Neural cell (in vitro differentiated cells): ENCODE measurements around the gene EVI2A. TPM values are rescaled to one million over a fixed set of nuclear protein-coding genes. Genes with fewer than 3 reads are reported as not detected.

ENCODE experiments used
- H2AFZ ChIP-seq: fragments of 200-600, 300-800 bp; sonication (generic), shearing (Covaris generic); 2 replicates; pipeline ENCODE4 v1.6.0; 2014; ENCODE audit warnings: low read depth, mild to moderate bottlenecking, antibody characterized with exemption, low read length, moderate library complexity
- H3F3A ChIP-seq: fragments of 200-600 bp; shearing (Covaris generic); 2 replicates; pipeline ENCODE4 v1.6.1; 2016; ENCODE audit warnings: mild to moderate bottlenecking, moderate library complexity, mixed read lengths, antibody characterized with exemption, low read length; ENCODE audit not compliant: insufficient read depth, poor library complexity, severe bottlenecking
- H3K27ac ChIP-seq: fragments of 200-600, 300-800 bp; sonication (generic), shearing (Covaris generic); 2 replicates; pipeline ENCODE4 v1.5.1; 2014; ENCODE audit warnings: mild to moderate bottlenecking, low read length, moderate library complexity
- H3K27me3 ChIP-seq: fragments of 300-800, 200-600 bp; sonication (generic), shearing (Covaris generic); 2 replicates; pipeline ENCODE4 v1.6.0; 2014; ENCODE audit warnings: mild to moderate bottlenecking, low read depth, low read length, moderate library complexity; ENCODE audit not compliant: insufficient read depth
- H3K36me3 ChIP-seq: fragments of 300-800, 200-600 bp; sonication (generic), shearing (Covaris generic); 2 replicates; pipeline ENCODE4 v1.5.1; 2014; ENCODE audit warnings: mild to moderate bottlenecking, antibody characterized with exemption, low read length, moderate library complexity; ENCODE audit not compliant: insufficient read depth
- H3K4me2 ChIP-seq: fragments of 300-800, 200-600 bp; sonication (generic), shearing (Covaris generic); 2 replicates; pipeline ENCODE4 v1.6.0; 2014; ENCODE audit warnings: mild to moderate bottlenecking, low read length
- H3K4me3 ChIP-seq: fragments of 300-800, 200-600 bp; sonication (generic), shearing (Covaris generic); 2 replicates; pipeline ENCODE4 v1.5.1; 2014; ENCODE audit warnings: mild to moderate bottlenecking, low read length, moderate library complexity
- H3K79me2 ChIP-seq: fragments of 200-600 bp; shearing (Covaris generic); replicated peaks from 2 replicates; pipeline ENCODE4 v1.6.0; 2014; ENCODE audit warnings: mild to moderate bottlenecking, low read length, moderate library complexity; ENCODE audit not compliant: insufficient read depth
- H3K9ac ChIP-seq: fragments of 300-800, 200-600 bp; sonication (generic), shearing (Covaris generic); 2 replicates; pipeline ENCODE4 v1.6.1; 2016; ENCODE audit warnings: mild to moderate bottlenecking, low read length, mixed read lengths
- H3K9me2 ChIP-seq: fragments of 200-600 bp; shearing (Covaris generic); 2 replicates; pipeline ENCODE4 v1.6.1; 2016; ENCODE audit warnings: mild to moderate bottlenecking, low read length, mixed read lengths; ENCODE audit not compliant: insufficient read depth
- H3K9me3 ChIP-seq: fragments of 200-600, 300-800 bp; sonication (generic), shearing (Covaris generic); 2 replicates; pipeline ENCODE4 v1.6.1; 2016; ENCODE audit warnings: mild to moderate bottlenecking, mixed run types, low read length, moderate library complexity, mixed read lengths
- H4K20me1 ChIP-seq: fragments of 200-600 bp; shearing (Covaris generic); 2 replicates; pipeline ENCODE4 v1.6.1; 2016; ENCODE audit warnings: mild to moderate bottlenecking, mixed run types; ENCODE audit not compliant: insufficient read depth
- EP300 ChIP-seq: fragments of 450-650 bp; conservative IDR thresholded peaks from 2 replicates; pipeline ENCODE4 v1.6.1; 2014; ENCODE audit warnings: antibody characterized with exemption, mild to moderate bottlenecking, moderate library complexity; ENCODE audit not compliant: poor library complexity, severe bottlenecking
- EZH2 ChIP-seq: fragments of 200-600, 300-800 bp; shearing (Covaris generic), sonication (generic); IDR thresholded peaks from 2 replicates; pipeline ENCODE4 v1.6.1; 2014; ENCODE audit warnings: antibody characterized with exemption, low read length, borderline replicate concordance, mild to moderate bottlenecking; ENCODE audit not compliant: insufficient read depth, poor library complexity, severe bottlenecking
- MXI1 ChIP-seq: fragments of 450-650 bp; conservative IDR thresholded peaks from 2 replicates; pipeline ENCODE4 v1.6.1; 2014; ENCODE audit warnings: antibody characterized with exemption, mild to moderate bottlenecking; ENCODE audit not compliant: poor library complexity, severe bottlenecking
- POLR2AphosphoS5 ChIP-seq: IDR thresholded peaks from 2 replicates; pipeline ENCODE4 v1.6.1; 2012
- RAD21 ChIP-seq: fragments of 450-650 bp; conservative IDR thresholded peaks from 2 replicates; pipeline ENCODE4 v1.6.1; 2014; ENCODE audit warnings: antibody characterized with exemption, mild to moderate bottlenecking, moderate library complexity
- SMC3 ChIP-seq: fragments of 450-650 bp; conservative IDR thresholded peaks from 2 replicates; pipeline ENCODE4 v1.6.1; 2014; ENCODE audit warnings: antibody characterized with exemption, mild to moderate bottlenecking, moderate library complexity; ENCODE audit not compliant: poor library complexity
- TAF1 ChIP-seq: IDR thresholded peaks from 2 replicates; pipeline ENCODE4 v1.6.1; 2012; ENCODE audit warnings: low read depth
- polyA plus RNA-seq: library from polyadenylated mRNA; depleted of rRNA; stranded (reverse); fragments of >200 nt; gene quantifications from 2 replicates; pipeline ENCODE4 v1.2.3, GENCODE V29; 2014
- TF ChIP-seq, protein P1 (sequence below): IDR thresholded peaks from 2 replicates; pipeline ENCODE4 v1.6.1; 2012; ENCODE audit warnings: borderline replicate concordance
- TF ChIP-seq, protein P2 (sequence below): fragments of 450-650 bp; IDR thresholded peaks from 2 replicates; pipeline ENCODE4 v1.5.1; 2014; ENCODE audit warnings: antibody characterized with exemption, mild to moderate bottlenecking, moderate library complexity; ENCODE audit not compliant: poor library complexity, severe bottlenecking

The EVI2A gene
- polyA plus RNA-seq, 1 donor from 2014 or later = not detected

DNA sequence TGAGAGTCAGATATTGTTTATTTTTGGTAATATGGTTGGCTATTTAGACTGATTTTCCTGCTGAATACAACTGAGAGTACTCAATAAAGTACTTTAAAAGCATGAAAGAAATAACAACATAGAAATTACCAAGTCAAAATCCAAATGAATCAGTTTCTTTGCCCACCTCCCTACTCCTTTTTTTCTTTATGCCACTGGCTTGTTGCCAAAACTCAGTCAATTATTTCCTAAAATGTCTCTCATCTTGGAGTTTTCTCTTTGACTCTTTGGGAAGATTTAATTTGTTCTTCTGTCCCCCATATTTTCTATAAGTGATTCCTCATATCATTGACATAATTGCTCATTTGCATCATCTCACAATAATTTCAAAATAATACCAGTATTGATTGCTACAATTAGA, 21.8 kb downstream of the EVI2A start:
- H3K27ac ChIP-seq = no peak overlapping the region
- no peak overlapping the region for H3K9ac ChIP-seq

DNA sequence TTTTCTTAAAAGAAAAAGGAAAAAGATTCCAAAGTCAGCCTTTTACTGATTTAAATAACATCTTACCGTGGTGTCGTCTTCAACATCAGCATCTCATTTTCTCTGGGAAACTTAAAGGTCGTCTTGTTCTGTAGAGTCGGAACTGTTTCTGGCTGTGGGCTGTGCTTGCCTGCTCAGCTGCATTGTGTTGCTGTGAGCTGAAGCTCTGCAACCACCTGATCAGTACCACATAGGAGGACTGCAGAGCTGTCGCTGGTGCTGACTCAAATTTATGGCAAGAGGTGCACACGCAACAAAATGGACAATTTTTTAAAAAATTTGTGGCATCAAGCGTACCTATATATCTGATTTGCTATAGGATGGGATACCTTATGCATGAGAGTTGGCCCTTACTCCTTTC, 24.3 kb downstream of the EVI2A start, which contains the start of gene OMG:
TSS of gene OMG (minus strand) at position 150 of the 400 bp plus-strand sequence. CDS start 908 bp downstream, outside the sequence.
- Histone ChIP-seq H3K4me2 (no peak within 1 kb of the TSS), H3K79me2 (no peaks in the 10 kb centered on the region), H3K27me3 (no peaks in the 10 kb centered on the region), H3F3A (no peaks in the 10 kb centered on the region), H2AFZ (no peak within 1 kb of the TSS), H3K27ac (no peak within 1 kb of the TSS), H3K9me3 (no peaks in the 10 kb centered on the region), H3K9ac (no peak within 1 kb of the TSS), H4K20me1 (no peaks in the 10 kb centered on the region), H3K9me2 (no peaks in the 10 kb centered on the region), H3K36me3 (no peaks in the 10 kb centered on the region), H3K4me3 (no peak within 1 kb of the TSS)
- no peak for TF ChIP-seq RAD21
- TF ChIP-seq EP300 = no peak
- TF ChIP-seq, protein P1, sequence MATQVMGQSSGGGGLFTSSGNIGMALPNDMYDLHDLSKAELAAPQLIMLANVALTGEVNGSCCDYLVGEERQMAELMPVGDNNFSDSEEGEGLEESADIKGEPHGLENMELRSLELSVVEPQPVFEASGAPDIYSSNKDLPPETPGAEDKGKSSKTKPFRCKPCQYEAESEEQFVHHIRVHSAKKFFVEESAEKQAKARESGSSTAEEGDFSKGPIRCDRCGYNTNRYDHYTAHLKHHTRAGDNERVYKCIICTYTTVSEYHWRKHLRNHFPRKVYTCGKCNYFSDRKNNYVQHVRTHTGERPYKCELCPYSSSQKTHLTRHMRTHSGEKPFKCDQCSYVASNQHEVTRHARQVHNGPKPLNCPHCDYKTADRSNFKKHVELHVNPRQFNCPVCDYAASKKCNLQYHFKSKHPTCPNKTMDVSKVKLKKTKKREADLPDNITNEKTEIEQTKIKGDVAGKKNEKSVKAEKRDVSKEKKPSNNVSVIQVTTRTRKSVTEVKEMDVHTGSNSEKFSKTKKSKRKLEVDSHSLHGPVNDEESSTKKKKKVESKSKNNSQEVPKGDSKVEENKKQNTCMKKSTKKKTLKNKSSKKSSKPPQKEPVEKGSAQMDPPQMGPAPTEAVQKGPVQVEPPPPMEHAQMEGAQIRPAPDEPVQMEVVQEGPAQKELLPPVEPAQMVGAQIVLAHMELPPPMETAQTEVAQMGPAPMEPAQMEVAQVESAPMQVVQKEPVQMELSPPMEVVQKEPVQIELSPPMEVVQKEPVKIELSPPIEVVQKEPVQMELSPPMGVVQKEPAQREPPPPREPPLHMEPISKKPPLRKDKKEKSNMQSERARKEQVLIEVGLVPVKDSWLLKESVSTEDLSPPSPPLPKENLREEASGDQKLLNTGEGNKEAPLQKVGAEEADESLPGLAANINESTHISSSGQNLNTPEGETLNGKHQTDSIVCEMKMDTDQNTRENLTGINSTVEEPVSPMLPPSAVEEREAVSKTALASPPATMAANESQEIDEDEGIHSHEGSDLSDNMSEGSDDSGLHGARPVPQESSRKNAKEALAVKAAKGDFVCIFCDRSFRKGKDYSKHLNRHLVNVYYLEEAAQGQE = no peak
- TF ChIP-seq SMC3 = no peak
- no peak for TF ChIP-seq EZH2
- no peak for TF ChIP-seq POLR2AphosphoS5

More for the DNA sequence above, 21.8 kb downstream of the EVI2A start:
- no peaks in the 10 kb centered on the region for H4K20me1 ChIP-seq
- H3K9me2 ChIP-seq = no peaks in the 10 kb centered on the region
- H3K4me2 ChIP-seq = no peak overlapping the region
- no peaks in the 10 kb centered on the region for H3K9me3 ChIP-seq
- H3K79me2 ChIP-seq = no peaks in the 10 kb centered on the region
- H2AFZ ChIP-seq = no peak overlapping the region
- no peak overlapping the region for H3K4me3 ChIP-seq
- H3K27me3 ChIP-seq = no peaks in the 10 kb centered on the region
- H3F3A ChIP-seq = no peaks in the 10 kb centered on the region
- TF ChIP-seq EZH2 (no peak), RAD21 (no peak), EP300 (no peak), MXI1 (no peak), TAF1 (no peak), SMC3 (no peak), POLR2AphosphoS5 (no peak)
- TF ChIP-seq, protein P2, sequence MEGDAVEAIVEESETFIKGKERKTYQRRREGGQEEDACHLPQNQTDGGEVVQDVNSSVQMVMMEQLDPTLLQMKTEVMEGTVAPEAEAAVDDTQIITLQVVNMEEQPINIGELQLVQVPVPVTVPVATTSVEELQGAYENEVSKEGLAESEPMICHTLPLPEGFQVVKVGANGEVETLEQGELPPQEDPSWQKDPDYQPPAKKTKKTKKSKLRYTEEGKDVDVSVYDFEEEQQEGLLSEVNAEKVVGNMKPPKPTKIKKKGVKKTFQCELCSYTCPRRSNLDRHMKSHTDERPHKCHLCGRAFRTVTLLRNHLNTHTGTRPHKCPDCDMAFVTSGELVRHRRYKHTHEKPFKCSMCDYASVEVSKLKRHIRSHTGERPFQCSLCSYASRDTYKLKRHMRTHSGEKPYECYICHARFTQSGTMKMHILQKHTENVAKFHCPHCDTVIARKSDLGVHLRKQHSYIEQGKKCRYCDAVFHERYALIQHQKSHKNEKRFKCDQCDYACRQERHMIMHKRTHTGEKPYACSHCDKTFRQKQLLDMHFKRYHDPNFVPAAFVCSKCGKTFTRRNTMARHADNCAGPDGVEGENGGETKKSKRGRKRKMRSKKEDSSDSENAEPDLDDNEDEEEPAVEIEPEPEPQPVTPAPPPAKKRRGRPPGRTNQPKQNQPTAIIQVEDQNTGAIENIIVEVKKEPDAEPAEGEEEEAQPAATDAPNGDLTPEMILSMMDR = no peak
- TF ChIP-seq, protein P1 = no peak
- no peaks in the 10 kb centered on the region for H3K36me3 ChIP-seq
